OCI-LY3 (cell line): ENCODE measurements around the gene ARHGAP4.

Experiments used
- EZH2phosphoT487 ChIP-seq: fragments of 200-600 bp; shearing (Covaris generic); IDR thresholded peaks from 2 replicates; pipeline ENCODE4 v1.6.1; 2018; ENCODE audit warnings: antibody characterized with exemption, mixed run types, low read depth
- TF ChIP-seq, protein P1 (sequence below): fragments of 200-600, 300-600 bp; sonication (generic); IDR thresholded peaks from 2 replicates; pipeline ENCODE4 v1.5.1; 2014; ENCODE audit warnings: antibody characterized with exemption, low read length, low read depth

DNA sequence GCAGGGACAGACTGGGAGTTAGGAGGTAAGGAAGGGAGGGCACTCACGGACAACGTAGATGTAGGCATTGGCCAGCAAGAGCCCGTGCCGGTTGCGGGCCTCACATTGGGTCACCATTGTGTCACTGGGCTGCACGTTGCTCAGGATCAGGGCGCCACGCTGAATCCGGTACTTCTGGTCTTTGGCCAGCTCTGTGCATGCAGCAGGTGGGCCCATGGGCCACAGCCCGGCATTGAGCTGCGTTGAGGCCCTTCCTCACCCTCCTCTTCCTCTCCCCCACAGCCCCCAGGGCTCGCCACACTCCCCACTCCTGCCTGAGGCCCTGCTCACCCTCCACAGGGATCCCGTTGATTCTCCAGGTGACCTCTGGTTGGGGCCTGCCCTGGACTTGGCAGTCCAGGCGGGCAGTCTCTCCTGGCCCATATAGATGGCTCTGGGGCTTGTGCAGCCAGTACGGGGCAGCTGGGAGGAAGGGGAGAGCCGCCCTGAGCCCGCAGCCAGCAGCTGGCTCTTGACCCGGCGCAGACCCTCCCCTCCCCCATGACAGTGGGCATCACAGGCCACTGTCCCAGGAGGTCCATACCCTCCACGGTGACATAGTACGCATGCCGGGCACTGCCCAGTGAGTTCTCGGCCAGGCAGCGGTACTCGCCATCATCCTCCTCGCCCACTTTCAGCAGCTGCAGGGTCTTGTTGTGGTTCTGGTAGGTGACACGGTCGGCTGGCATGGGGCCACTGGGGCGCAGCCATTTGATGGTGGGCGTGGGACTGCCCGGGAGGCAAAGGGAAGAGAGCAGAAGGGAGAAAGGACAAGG, 56.4 kb downstream of the ARHGAP4 start:
- TF ChIP-seq EZH2phosphoT487 = no peak
- TF ChIP-seq, protein P1, sequence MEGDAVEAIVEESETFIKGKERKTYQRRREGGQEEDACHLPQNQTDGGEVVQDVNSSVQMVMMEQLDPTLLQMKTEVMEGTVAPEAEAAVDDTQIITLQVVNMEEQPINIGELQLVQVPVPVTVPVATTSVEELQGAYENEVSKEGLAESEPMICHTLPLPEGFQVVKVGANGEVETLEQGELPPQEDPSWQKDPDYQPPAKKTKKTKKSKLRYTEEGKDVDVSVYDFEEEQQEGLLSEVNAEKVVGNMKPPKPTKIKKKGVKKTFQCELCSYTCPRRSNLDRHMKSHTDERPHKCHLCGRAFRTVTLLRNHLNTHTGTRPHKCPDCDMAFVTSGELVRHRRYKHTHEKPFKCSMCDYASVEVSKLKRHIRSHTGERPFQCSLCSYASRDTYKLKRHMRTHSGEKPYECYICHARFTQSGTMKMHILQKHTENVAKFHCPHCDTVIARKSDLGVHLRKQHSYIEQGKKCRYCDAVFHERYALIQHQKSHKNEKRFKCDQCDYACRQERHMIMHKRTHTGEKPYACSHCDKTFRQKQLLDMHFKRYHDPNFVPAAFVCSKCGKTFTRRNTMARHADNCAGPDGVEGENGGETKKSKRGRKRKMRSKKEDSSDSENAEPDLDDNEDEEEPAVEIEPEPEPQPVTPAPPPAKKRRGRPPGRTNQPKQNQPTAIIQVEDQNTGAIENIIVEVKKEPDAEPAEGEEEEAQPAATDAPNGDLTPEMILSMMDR = no peak
